PFSK-1 (cell line): ENCODE data around the gene OR52N5.

Experiments
- POLR2AphosphoS5 ChIP-seq: IDR thresholded peaks from 2 replicates; pipeline ENCODE4 v1.6.1; 2012; ENCODE audit warnings: low read depth, mild to moderate bottlenecking, control low read depth, low read length, moderate library complexity
- SIN3A ChIP-seq: IDR thresholded peaks from 2 replicates; pipeline ENCODE4 v1.6.1; 2012; ENCODE audit warnings: mild to moderate bottlenecking, low read length, moderate library complexity, borderline replicate concordance; ENCODE audit not compliant: insufficient read depth
- TF ChIP-seq, protein P1 (sequence below), 2 experiments: IDR thresholded peaks; 2 replicates each; pipeline versions ENCODE4 v1.6.1 to v1.8.0; 2011 to 2012; ENCODE audit warnings: low read depth in 2 of 2, low read length in 2 of 2, control low read depth in 1 of 2, inconsistent platforms in 1 of 2, mild to moderate bottlenecking in 1 of 2, moderate library complexity in 1 of 2; ENCODE audit not compliant: insufficient read depth in 1 of 2

DNA sequence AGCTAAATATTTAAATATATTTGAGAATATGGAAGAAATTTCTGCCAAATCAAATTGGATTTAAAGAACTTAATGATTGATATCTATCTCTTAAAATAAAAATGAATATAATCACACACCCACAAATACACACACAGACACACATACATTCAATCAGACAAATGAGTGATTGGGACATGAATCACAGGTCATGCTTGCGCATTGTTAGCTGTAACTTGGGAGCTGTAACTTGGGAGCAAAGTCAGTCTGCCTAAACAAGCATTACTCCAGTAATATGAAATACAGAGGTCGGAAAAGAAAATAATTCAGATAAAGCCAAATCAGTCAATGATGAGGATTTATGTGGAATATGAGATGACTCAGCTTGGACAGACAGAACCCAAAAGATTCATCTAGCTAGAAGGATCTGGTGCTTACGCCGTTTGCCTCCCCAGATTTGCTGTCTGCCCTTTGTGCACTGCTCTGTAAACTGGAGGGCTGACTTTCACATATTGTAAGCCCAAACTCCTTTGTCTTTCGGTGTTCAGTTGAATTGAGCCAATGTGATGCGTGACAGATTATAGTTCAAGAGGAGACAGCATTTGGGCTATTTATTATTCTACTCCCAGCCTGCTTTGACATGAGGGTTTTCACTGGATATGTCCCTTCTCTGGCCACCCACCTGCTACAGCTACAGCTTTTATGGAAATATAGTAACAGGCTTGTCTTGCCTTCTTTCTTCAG is 45.3 kb downstream of the OR52N5 start:
- TF ChIP-seq SIN3A: no peak
- TF ChIP-seq, protein P1, sequence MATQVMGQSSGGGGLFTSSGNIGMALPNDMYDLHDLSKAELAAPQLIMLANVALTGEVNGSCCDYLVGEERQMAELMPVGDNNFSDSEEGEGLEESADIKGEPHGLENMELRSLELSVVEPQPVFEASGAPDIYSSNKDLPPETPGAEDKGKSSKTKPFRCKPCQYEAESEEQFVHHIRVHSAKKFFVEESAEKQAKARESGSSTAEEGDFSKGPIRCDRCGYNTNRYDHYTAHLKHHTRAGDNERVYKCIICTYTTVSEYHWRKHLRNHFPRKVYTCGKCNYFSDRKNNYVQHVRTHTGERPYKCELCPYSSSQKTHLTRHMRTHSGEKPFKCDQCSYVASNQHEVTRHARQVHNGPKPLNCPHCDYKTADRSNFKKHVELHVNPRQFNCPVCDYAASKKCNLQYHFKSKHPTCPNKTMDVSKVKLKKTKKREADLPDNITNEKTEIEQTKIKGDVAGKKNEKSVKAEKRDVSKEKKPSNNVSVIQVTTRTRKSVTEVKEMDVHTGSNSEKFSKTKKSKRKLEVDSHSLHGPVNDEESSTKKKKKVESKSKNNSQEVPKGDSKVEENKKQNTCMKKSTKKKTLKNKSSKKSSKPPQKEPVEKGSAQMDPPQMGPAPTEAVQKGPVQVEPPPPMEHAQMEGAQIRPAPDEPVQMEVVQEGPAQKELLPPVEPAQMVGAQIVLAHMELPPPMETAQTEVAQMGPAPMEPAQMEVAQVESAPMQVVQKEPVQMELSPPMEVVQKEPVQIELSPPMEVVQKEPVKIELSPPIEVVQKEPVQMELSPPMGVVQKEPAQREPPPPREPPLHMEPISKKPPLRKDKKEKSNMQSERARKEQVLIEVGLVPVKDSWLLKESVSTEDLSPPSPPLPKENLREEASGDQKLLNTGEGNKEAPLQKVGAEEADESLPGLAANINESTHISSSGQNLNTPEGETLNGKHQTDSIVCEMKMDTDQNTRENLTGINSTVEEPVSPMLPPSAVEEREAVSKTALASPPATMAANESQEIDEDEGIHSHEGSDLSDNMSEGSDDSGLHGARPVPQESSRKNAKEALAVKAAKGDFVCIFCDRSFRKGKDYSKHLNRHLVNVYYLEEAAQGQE (IDR thresholded peaks at IDR 0.05; ENCODE audit: insufficient read depth in 1 of 2, low read depth in 2 of 2, low read length in 2 of 2): no peak
- no peak for TF ChIP-seq POLR2AphosphoS5
